ENCODE data around the gene NEURL4.

DNA sequence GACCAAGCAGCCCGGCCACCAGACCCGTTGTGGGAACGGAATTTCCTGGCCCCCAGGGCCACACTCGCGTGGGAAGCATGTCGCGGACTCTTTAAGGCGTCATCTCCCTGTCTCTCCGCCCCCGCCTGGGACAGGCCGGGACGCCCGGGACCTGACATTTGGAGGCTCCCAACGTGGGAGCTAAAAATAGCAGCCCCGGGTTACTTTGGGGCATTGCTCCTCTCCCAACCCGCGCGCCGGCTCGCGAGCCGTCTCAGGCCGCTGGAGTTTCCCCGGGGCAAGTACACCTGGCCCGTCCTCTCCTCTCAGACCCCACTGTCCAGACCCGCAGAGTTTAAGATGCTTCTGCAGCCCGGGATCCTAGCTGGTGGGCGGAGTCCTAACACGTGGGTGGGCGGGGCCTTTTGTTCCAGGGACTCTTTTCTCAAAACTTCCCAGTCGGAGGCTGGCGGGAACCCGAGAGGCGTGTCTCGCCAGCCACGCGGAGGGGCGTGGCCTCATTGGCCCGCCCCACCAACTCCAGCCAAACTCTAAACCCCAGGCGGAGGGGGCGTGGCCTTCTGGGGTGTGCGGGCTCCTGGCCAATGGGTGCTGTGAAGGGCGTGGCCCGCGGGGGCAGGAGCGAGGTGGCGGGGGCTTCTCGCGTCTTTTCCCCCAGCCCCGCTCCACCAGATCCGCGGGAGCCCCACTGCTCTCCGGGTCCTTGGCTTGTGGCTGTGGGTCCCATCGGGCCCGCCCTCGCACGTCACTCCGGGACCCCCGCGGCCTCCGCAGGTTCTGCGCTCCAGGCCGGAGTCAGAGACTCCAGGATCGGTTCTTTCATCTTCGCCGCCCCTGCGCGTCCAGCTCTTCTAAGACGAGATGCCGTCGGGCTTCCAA is 47.8 kb downstream of the NEURL4 start, which contains the start of gene SLC2A4:
- TF ChIP-seq, protein P1, sequence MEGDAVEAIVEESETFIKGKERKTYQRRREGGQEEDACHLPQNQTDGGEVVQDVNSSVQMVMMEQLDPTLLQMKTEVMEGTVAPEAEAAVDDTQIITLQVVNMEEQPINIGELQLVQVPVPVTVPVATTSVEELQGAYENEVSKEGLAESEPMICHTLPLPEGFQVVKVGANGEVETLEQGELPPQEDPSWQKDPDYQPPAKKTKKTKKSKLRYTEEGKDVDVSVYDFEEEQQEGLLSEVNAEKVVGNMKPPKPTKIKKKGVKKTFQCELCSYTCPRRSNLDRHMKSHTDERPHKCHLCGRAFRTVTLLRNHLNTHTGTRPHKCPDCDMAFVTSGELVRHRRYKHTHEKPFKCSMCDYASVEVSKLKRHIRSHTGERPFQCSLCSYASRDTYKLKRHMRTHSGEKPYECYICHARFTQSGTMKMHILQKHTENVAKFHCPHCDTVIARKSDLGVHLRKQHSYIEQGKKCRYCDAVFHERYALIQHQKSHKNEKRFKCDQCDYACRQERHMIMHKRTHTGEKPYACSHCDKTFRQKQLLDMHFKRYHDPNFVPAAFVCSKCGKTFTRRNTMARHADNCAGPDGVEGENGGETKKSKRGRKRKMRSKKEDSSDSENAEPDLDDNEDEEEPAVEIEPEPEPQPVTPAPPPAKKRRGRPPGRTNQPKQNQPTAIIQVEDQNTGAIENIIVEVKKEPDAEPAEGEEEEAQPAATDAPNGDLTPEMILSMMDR (IDR thresholded peaks at IDR 0.05) = no peak
- TF ChIP-seq EZH2 (IDR thresholded peaks at IDR 0.05; ENCODE audit: borderline replicate concordance, insufficient read depth, low read depth, low read length, poor library complexity, severe bottlenecking) = no peak

Measured in B cell (primary cell).